ENCODE data around the gene IZUMO1. TPM values are rescaled to one million over a fixed set of nuclear protein-coding genes. Genes with fewer than 3 reads are reported as not detected.

Gene IZUMO1
- not detected in 5 replicates for total RNA-seq (2022; extraction: Qiagen RNA extraction; ENCODE audit: low read depth)

DNA sequence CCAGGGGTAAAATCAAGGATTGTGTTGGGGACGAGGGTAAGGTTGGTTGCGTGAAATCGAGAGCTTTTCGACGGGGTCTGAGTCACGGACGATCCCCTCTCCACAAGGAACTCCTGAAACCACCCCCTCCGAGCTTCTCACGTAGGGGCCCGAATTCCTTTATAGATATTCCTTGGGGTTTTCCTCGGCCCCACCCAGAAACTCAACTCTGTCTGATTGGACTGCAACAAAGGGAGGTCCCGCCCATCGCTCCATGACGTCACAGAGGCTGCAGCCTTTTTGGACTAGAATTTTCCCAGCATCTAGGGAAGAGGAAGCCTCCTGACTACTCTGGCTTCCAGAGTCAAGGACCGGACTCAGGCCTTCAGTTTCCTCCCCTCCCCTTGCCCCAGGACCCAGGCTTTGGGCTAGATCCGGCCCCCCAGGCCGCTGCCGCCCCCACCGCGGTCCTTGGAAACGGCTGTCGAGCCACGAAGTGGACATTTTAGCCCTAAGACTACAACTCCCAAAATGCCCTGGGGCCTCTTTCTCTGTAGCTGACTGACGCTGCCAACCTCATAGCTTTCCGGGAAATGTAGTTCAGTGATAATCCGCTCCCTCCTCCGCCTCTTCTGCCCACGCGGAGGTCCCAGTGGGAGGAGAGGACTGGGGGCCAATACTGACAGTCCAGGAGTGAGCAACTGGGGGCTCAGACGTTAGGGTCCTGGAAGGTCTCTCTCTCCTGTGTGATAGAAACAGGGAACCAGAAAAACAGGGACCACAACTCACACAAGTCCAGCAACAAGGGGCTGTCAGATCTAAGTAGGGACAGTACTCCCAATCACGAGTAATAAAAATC is at the start of gene IZUMO1:
Gene IZUMO1, minus strand, starts transcription at position 172 of the 838 bp plus-strand sequence. CDS start 1,050 bp downstream, outside the sequence.

DNA sequence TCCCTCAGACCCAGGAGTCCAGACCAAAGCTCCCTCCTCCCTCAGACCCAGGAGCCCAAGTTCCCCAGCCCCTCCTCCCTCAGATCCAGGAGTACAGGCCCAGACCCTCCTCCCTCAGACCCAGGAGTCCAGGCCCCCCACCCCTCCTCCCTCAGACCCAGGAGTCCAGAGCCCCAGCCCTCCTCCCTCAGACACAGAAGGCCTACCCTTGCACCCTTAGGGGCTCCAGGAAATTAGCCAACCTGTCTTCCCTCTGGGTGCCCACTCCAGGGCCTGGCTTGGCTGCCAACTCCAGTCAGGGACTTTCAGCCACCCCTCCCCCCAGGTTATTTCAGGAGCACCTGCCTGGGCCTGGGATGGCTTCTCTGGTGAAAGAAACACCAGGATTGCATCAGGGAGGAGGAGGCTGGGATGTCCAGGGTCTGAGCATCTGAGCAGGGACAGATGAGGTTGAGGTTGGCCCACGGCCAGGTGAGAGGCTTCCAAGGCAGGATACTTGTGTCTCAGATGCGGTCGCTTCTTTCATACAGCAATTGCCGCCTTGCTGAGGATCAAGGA is 8.5 kb upstream of the IZUMO1 start, which contains the start of gene FGF21:
Gene FGF21, plus strand, starts transcription at position 441 of the 558 bp plus-strand sequence. CDS start 713 bp downstream, outside the sequence.

GRCh38 chr19:48752496-48753365 is 6.0 kb upstream of the IZUMO1 start, which contains the start of gene FUT1:
FUT1 (minus strand) TSS chr19:48752641; CDS start chr19:48751281, 1,360 bp downstream.

DNA sequence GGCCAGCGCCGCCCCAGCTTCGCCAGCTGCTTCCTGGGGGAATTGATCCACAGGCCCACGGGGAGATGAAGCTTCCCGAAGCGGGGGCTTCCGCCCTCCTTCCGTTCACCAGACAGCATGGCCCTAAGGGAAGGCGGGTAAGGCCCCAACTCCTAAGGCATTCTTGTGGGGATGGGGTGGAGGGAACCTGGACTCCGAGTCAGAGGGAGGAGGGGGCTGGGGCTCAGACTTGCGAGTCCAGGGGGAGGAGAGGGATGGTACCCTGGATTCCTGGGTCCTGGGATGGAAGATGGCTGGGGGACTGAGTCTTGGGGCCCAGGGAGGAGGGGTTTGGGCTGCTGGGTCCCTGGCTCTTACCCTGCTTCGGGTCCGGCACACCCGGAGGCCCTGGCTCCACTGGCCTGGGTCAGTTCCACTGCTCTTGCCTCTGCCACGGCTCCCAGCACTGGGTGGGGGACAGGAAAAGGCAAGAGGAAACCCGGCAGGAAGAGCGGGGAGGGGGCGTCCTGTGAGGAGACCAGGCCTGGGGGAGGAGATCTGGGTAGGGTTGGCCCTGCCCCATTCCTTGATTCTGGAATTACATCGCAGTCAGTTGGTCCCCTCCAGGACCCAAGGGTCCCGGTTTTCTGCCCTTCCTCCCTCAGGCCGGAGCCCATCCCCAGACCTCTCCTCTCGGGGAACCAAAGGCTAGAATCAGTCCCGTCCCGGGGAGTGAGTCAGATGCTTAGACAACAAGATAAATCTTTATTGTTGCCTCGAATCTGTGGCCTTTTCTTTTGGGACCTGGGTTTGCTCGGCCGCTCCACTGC is 6.3 kb downstream of the IZUMO1 start, which contains the start of gene RASIP1:
Gene RASIP1, minus strand, starts transcription at position 447 of the 809 bp plus-strand sequence. Its CDS starts 328 bp downstream, at position 119.

DNA sequence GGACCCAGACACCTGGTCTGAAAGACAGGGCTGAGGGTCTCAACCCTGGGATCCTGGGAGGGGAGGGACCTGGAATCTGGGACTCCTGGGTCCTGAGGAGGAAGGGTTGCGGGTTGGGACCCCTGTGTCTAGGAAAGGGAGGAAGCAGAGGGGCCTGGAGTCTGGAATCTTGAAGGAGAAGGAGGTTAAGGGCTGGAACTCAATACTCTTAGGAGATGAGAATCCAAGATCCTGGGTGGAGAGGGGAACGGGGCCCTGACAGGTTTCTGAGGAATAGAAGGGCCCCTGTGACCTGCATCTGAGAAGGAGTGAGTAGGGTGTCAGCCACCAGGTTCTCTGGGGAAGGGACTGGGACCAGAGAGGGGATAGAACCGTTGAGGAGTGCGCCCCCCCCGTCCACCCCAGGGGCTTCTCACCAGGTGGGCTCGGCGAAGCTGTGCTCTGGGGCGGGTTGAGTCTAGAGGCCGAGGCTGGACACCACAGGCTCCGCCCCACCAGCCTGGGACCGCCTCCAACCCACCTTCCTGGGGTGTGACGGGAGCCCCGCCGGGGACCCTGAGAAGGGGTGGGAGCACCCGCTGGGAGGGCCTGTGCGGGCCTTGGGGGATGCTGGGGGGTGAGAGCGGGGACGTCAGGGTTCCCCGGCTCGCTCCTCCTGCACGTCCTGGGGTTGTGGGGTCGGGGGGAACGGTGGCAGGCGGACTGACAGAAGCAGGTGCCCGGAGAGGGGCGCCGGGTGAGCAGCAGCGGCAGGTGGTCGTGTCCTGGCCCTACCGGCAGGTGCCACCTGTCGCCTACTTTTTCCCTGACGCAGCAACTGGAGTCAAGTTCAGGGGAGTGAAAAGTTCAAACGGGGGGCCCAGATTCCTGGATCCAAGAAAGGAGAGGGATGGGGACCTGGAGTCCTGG is 27.2 kb downstream of the IZUMO1 start, which contains the start of gene MAMSTR:
Gene MAMSTR, minus strand, starts transcription at position 463 of the 909 bp plus-strand sequence. CDS start 694 bp downstream, outside the sequence.

GRCh38 chr19:48695743-48696352 is 50.9 kb downstream of the IZUMO1 start, which contains the start of gene FUT2:
FUT2 (plus strand) TSS chr19:48695971; CDS start chr19:48702957, 6,986 bp downstream.

Other genes starting within 250 kb of the IZUMO1 start
- gene LMTK3, start 235.1 kb downstream of the IZUMO1 start, total RNA-seq (2022; extraction: Qiagen RNA extraction; ENCODE audit: low read depth) = 2.7 to 4.7 TPM (median 4.4 TPM) in 5 replicates
- 12.3 to 17.8 TPM (median 15.5 TPM) in 5 replicates for gene SULT2B1, start 194.7 kb downstream of the IZUMO1 start, total RNA-seq (2022; extraction: Qiagen RNA extraction; ENCODE audit: low read depth)
- gene SPACA4, start 140.2 kb downstream of the IZUMO1 start, total RNA-seq (2022; extraction: Qiagen RNA extraction; ENCODE audit: low read depth) = 0.07 TPM in 1 of 5 replicates, not detected in the others
- 0.13 to 0.66 TPM (median 0.17 TPM) in 4 of 5 replicates, not detected in the other for gene FAM83E, start 131.8 kb downstream of the IZUMO1 start, total RNA-seq (2022; extraction: Qiagen RNA extraction; ENCODE audit: low read depth)
- gene RPL18, start 127.7 kb downstream of the IZUMO1 start, total RNA-seq (2022; extraction: Qiagen RNA extraction; ENCODE audit: low read depth) = 3,161 to 3,592 TPM (median 3,413 TPM) in 5 replicates
- 10.2 to 19.0 TPM (median 17.9 TPM) in 5 replicates for gene SPHK2, start 127.4 kb downstream of the IZUMO1 start, total RNA-seq (2022; extraction: Qiagen RNA extraction; ENCODE audit: low read depth)
- gene DBP, start 109.5 kb downstream of the IZUMO1 start, total RNA-seq (2022; extraction: Qiagen RNA extraction; ENCODE audit: low read depth) = 1.4 to 3.5 TPM (median 2.5 TPM) in 5 replicates
- gene CA11, start 100.7 kb downstream of the IZUMO1 start, total RNA-seq (2022; extraction: Qiagen RNA extraction; ENCODE audit: low read depth) = 8.7 to 12.3 TPM (median 9.7 TPM) in 5 replicates
- gene NTN5, start 73.9 kb downstream of the IZUMO1 start, total RNA-seq (2022; extraction: Qiagen RNA extraction; ENCODE audit: low read depth) = 0.10 to 0.25 TPM (median 0.20 TPM) in 4 of 5 replicates, not detected in the other
- not detected in 5 replicates for gene FUT2, start 50.9 kb downstream of the IZUMO1 start, total RNA-seq (2022; extraction: Qiagen RNA extraction; ENCODE audit: low read depth)
- gene MAMSTR, start 27.2 kb downstream of the IZUMO1 start, total RNA-seq (2022; extraction: Qiagen RNA extraction; ENCODE audit: low read depth) = 0.35 to 0.71 TPM (median 0.51 TPM) in 5 replicates
- gene RASIP1, start 6.3 kb downstream of the IZUMO1 start, total RNA-seq (2022; extraction: Qiagen RNA extraction; ENCODE audit: low read depth) = 0.35 to 0.87 TPM (median 0.43 TPM) in 5 replicates
- gene FUT1, start 5.7 kb upstream of the IZUMO1 start, total RNA-seq (2022; extraction: Qiagen RNA extraction; ENCODE audit: low read depth) = 0.07 to 0.09 TPM (median 0.07 TPM) in 4 of 5 replicates, not detected in the other
- gene FGF21, start 8.6 kb upstream of the IZUMO1 start, total RNA-seq (2022; extraction: Qiagen RNA extraction; ENCODE audit: low read depth) = 0.08 TPM in 1 of 5 replicates, not detected in the others
- 50.8 to 60.8 TPM (median 56.6 TPM) in 5 replicates for gene BCAT2, start 64.1 kb upstream of the IZUMO1 start, total RNA-seq (2022; extraction: Qiagen RNA extraction; ENCODE audit: low read depth)
- gene HSD17B14, start 89.6 kb upstream of the IZUMO1 start, total RNA-seq (2022; extraction: Qiagen RNA extraction; ENCODE audit: low read depth) = 13.8 to 16.7 TPM (median 14.3 TPM) in 5 replicates
- 1.5 to 3.4 TPM (median 2.2 TPM) in 5 replicates for gene PLEKHA4, start 121.7 kb upstream of the IZUMO1 start, total RNA-seq (2022; extraction: Qiagen RNA extraction; ENCODE audit: low read depth)
- gene PPP1R15A, start 125.5 kb upstream of the IZUMO1 start, total RNA-seq (2022; extraction: Qiagen RNA extraction; ENCODE audit: low read depth) = 94.1 to 157 TPM (median 116 TPM) in 5 replicates
- not detected in 5 replicates for gene TULP2, start 151.8 kb upstream of the IZUMO1 start, total RNA-seq (2022; extraction: Qiagen RNA extraction; ENCODE audit: low read depth)
- gene NUCB1, start 153.4 kb upstream of the IZUMO1 start, total RNA-seq (2022; extraction: Qiagen RNA extraction; ENCODE audit: low read depth) = 185 to 225 TPM (median 213 TPM) in 5 replicates
- gene DHDH, start 186.8 kb upstream of the IZUMO1 start, total RNA-seq (2022; extraction: Qiagen RNA extraction; ENCODE audit: low read depth) = 1.2 to 2.2 TPM (median 1.5 TPM) in 5 replicates
- 295 to 420 TPM (median 376 TPM) in 5 replicates for gene BAX, start 208.0 kb upstream of the IZUMO1 start, total RNA-seq (2022; extraction: Qiagen RNA extraction; ENCODE audit: low read depth)
- 18,205 to 25,130 TPM (median 20,428 TPM) in 5 replicates for gene FTL, start 218.4 kb upstream of the IZUMO1 start, total RNA-seq (2022; extraction: Qiagen RNA extraction; ENCODE audit: low read depth)
- gene GYS1, start 246.4 kb upstream of the IZUMO1 start, total RNA-seq (2022; extraction: Qiagen RNA extraction; ENCODE audit: low read depth) = 17.3 to 22.6 TPM (median 19.8 TPM) in 5 replicates
- 219 to 243 TPM (median 229 TPM) in 5 replicates for gene RUVBL2, start 247.0 kb upstream of the IZUMO1 start, total RNA-seq (2022; extraction: Qiagen RNA extraction; ENCODE audit: low read depth)

Data from A549 treated with CpdA at 1 μM for 4 hours (cell line).